AG09309 (cell line): Measurements from ENCODE around the gene C14orf39.
"Not testable (repeated sequence)": the region's sequence is repeated elsewhere in the genome, so short reads cannot be mapped to it uniquely, and the experiment has no call there.

Source experiments
- DNase-seq: peaks from one replicate; pipeline ENCODE4 v3.0.0-alpha.2; 2010; ENCODE audit warnings: low read depth
- H3K4me3 ChIP-seq: 2 replicates; pipeline ENCODE4 v1.5.1; 2011; ENCODE audit warnings: mild to moderate bottlenecking, low read depth, low read length, moderate library complexity; ENCODE audit not compliant: control insufficient read depth
- TF ChIP-seq, protein P1 (sequence below): IDR thresholded peaks from 2 replicates; pipeline ENCODE4 v1.5.1; 2011; ENCODE audit warnings: mild to moderate bottlenecking, low read depth, low read length, inconsistent platforms; ENCODE audit not compliant: insufficient read depth, control insufficient read depth; ENCODE audit errors: missing control alignments

The C14orf39 gene

DNA sequence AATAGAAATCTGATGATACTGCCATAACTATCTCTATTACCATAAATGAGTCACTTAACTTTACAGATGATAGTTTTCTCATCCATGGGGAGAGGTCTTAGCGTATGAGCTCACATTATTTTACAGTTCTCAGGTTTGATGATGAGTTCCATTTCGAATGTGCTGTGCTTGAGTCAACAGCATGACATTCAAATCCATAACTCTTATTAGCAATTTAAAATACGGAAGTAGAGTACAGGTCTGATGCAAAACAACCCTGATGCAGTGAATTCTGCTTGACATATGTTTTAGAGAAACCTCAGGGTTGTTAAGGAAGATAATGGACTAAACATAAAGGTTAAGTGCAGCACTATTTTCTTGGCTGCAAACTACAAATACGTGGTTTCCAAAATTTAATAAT, 30.0 kb downstream of the C14orf39 start:
- DNase-seq: no peak
- no peak overlapping the region for H3K4me3 ChIP-seq
- TF ChIP-seq, protein P1, sequence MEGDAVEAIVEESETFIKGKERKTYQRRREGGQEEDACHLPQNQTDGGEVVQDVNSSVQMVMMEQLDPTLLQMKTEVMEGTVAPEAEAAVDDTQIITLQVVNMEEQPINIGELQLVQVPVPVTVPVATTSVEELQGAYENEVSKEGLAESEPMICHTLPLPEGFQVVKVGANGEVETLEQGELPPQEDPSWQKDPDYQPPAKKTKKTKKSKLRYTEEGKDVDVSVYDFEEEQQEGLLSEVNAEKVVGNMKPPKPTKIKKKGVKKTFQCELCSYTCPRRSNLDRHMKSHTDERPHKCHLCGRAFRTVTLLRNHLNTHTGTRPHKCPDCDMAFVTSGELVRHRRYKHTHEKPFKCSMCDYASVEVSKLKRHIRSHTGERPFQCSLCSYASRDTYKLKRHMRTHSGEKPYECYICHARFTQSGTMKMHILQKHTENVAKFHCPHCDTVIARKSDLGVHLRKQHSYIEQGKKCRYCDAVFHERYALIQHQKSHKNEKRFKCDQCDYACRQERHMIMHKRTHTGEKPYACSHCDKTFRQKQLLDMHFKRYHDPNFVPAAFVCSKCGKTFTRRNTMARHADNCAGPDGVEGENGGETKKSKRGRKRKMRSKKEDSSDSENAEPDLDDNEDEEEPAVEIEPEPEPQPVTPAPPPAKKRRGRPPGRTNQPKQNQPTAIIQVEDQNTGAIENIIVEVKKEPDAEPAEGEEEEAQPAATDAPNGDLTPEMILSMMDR: no peak

DNA sequence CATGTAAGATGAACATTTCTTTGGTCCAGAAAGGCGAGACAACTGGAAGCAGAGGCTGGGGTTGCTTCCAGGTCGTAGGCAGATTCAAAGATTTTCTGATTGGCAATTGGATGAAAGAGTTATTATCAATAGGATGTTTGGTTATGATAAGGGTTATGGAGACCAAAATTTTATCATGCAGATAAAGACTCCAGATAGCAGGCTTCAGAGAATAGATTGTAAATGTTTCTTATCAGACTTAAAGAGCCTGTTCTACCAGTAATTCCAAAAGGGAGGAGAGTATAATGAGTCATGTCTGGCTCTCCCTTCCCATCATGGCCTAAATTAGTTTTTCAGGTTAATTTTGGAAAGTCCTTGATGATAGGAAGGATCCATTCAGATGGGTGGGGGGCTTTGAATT, 55.6 kb downstream of the C14orf39 start:
- DNase-seq: no peak
- TF ChIP-seq, protein P1: no peak
- no peak overlapping the region for H3K4me3 ChIP-seq

DNA sequence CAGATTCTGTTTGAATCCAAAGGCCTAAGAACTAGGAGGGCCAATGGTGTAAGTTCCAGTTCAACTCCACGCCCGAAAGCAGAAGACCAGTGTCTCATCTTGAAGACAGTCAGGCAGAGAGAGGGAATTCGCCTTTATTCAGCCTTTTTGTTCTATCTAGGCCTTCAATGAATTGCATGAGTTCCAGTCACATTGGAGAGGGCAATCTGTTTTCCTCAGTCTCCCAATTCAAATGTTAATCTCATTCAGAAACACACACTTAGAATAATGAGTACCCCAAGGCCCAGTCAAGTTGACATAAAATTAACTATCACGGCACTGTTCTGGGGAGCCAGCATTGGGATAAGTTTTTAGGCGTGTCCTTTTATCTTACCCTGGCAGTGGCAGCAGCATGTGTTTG, 65.8 kb downstream of the C14orf39 start:
- TF ChIP-seq, protein P1: no peak
- no peak for DNase-seq
- H3K4me3 ChIP-seq: no peak overlapping the region

DNA sequence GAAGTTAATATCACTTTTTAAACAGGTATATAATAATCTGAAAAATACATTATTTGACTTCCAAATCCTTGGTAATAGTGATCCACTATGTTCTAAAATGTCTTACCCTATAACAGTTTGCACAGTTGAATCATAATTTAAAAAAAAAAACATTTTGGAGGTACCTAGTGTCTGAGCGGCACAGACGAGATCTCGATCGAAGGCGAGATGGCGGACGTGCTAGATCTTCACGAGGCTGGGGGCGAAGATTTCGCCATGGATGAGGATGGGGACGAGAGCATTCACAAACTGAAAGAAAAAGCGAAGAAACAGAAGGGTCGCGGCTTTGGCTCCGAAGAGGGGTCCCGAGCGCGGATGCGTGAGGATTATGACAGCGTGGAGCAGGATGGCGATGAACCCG, 88.3 kb downstream of the C14orf39 start:
- DNase-seq, H3K4me3 ChIP-seq: not testable (repeated sequence)

DNA sequence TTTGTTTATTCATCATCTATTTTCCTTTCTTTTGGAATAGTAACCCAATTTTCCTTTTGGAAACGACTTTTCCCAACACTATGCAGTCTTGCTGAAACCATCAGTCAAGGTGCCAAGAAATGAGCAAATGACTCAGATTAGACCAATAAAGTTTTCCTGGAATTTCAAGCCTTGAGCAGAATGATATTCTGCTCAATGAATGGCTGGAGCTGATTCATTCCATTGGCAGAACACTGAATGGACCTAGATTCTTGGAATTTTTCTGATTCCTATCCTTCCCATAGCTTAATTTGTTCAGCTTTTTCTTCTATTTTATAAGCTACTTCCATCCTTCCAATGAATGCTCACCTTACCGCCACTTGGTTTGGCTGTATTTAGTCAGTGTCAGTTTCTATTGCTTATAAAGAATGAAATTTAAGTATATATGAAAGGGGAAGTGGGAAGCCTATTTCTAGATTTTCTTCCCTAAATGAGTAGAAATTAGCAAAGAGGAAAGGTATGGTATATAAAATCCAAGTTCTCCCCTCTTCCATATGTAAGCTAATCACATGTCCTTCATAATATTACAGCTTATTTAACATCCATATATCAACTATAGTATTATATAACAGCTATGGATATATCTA, 89.0 kb downstream of the C14orf39 start:
- H3K4me3 ChIP-seq: no peak overlapping the region
- TF ChIP-seq, protein P1: no peak
- DNase-seq: peak; percentile 7
